HuH-7.5 (cell line): ENCODE data around the gene DLEC1.
A peak's percentile ranks its signal among the peaks of the same experiment; 100 is the strongest.

Experiments
- DNase-seq: peaks from one replicate; pipeline ENCODE4 v3.0.0; 2011; ENCODE audit warnings: low spot score

Gene DLEC1

GRCh38 chr3:38002291-38002876 lies 36.6 kb upstream of the DLEC1 start:
- no peak for DNase-seq

- DNase-seq: no peak
These were observed 36.1 kb upstream of the DLEC1 start for GRCh38 chr3:38002940-38003339.

- peak; percentile 77 for DNase-seq
These were observed 35.6 kb upstream of the DLEC1 start for GRCh38 chr3:38003371-38003816.

- no peak for DNase-seq
These were observed 35.1 kb upstream of the DLEC1 start for GRCh38 chr3:38003817-38004414.

GRCh38 chr3:38004415-38005075 lies 34.5 kb upstream of the DLEC1 start:
- DNase-seq: peak; percentile 89

GRCh38 chr3:38005076-38006020 lies 33.7 kb upstream of the DLEC1 start:
- peak; percentile 74 for DNase-seq

- DNase-seq: no peak
These were observed 33.0 kb upstream of the DLEC1 start for GRCh38 chr3:38006031-38006430.

- DNase-seq: no peak
These were observed 32.5 kb upstream of the DLEC1 start for GRCh38 chr3:38006445-38006995.

- DNase-seq: no peak
These were observed 31.3 kb upstream of the DLEC1 start for GRCh38 chr3:38007754-38008090.

- no peak for DNase-seq
These were observed 30.8 kb upstream of the DLEC1 start for GRCh38 chr3:38008191-38008701.

GRCh38 chr3:38008971-38009580 lies 29.9 kb upstream of the DLEC1 start:
- DNase-seq: no peak

- no peak for DNase-seq
These were observed 29.0 kb upstream of the DLEC1 start for GRCh38 chr3:38009807-38010591.

- DNase-seq: no peak
These were observed 27.9 kb upstream of the DLEC1 start for GRCh38 chr3:38011111-38011510.

GRCh38 chr3:38015485-38015884 lies 23.5 kb upstream of the DLEC1 start:
- no peak for DNase-seq

GRCh38 chr3:38015984-38016383 lies 23.0 kb upstream of the DLEC1 start:
- DNase-seq: no peak

GRCh38 chr3:38016410-38016809 lies 22.6 kb upstream of the DLEC1 start:
- no peak for DNase-seq

GRCh38 chr3:38016847-38017444 lies 22.1 kb upstream of the DLEC1 start:
- no peak for DNase-seq

GRCh38 chr3:38017445-38018295 lies 21.3 kb upstream of the DLEC1 start:
- DNase-seq: no peak
